Measurements from ENCODE around the gene ZNF581.

Gene ZNF581

DNA sequence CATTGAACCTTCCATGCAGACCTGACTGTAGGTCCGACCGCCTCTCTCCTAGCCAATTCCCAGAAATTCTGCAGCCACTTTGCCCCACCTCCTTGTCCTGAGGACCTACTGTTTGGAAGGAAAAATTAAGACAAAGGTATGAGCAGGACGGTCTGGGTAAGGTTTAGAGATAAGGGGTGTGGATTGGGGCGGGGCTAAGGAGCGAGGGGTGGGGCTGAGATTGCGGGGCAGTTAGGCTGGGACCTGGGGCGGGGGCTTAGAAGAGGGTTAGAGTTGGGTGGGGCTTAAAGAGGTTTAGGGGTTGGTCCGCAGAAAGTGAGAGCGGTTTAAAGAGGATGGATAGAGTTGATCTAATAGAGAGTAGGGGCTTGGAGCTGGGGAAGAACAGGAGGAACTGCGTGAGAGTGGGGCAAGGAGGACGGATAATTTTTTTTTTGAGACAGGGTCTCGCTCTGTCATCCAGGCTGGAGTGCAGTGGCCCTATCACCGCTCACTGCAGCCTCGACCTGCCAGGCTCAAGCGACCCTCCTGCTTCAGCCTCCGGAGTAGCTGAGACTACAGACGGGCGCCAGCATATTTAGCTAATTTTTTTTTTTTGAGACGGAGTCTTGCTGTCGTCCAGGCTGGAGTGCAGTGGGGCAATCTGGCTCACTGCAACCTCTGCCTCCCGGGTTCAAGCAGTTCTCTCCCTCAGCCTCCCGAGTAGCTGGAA is 39.7 kb upstream of the ZNF581 start:
- no peak for FAIRE-seq
- TF ChIP-seq, protein P1, sequence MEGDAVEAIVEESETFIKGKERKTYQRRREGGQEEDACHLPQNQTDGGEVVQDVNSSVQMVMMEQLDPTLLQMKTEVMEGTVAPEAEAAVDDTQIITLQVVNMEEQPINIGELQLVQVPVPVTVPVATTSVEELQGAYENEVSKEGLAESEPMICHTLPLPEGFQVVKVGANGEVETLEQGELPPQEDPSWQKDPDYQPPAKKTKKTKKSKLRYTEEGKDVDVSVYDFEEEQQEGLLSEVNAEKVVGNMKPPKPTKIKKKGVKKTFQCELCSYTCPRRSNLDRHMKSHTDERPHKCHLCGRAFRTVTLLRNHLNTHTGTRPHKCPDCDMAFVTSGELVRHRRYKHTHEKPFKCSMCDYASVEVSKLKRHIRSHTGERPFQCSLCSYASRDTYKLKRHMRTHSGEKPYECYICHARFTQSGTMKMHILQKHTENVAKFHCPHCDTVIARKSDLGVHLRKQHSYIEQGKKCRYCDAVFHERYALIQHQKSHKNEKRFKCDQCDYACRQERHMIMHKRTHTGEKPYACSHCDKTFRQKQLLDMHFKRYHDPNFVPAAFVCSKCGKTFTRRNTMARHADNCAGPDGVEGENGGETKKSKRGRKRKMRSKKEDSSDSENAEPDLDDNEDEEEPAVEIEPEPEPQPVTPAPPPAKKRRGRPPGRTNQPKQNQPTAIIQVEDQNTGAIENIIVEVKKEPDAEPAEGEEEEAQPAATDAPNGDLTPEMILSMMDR (IDR thresholded peaks at IDR 0.05; ENCODE audit: insufficient read depth, missing control alignments) = no peak
- DNase-seq (ENCODE audit: insufficient read length, low spot score) = no peak

- TF ChIP-seq, protein P1 (IDR thresholded peaks at IDR 0.05; ENCODE audit: insufficient read depth, missing control alignments) = no peak
- DNase-seq (ENCODE audit: insufficient read length, low spot score) = peak; percentile 76
- no peak for FAIRE-seq
These were observed 38.2 kb upstream of the ZNF581 start for GRCh38 chr19:55605207-55605636.

- FAIRE-seq (no peak), DNase-seq (ENCODE audit: insufficient read length, low spot score) (no peak)
- TF ChIP-seq, protein P1 (IDR thresholded peaks at IDR 0.05; ENCODE audit: insufficient read depth, missing control alignments) = peak; percentile 82
These were observed 37.6 kb upstream of the ZNF581 start, which contains the start of gene ZNF865 for GRCh38 chr19:55605637-55606470. ZNF865 (plus strand) TSS chr19:55605647; CDS start chr19:55613619, 7,972 bp downstream.

DNA sequence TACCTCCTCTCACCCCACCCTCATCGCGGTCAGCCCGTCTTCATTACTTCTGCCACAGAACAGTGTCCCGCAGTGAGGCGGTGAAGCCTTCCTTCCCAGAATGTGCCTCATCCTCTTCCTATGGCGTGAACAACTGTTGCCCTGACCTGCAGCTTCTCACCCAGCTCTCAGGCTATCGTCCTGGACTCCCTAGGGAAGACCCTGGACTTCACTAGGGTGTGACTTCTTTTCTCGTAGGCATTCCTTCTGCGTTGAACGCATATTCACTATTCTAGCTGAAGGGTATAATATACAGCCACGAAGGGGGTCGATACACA is 37.0 kb upstream of the ZNF581 start:
- TF ChIP-seq, protein P1 (IDR thresholded peaks at IDR 0.05; ENCODE audit: insufficient read depth, missing control alignments) = no peak
- DNase-seq (ENCODE audit: insufficient read length, low spot score) = no peak
- no peak for FAIRE-seq

DNA sequence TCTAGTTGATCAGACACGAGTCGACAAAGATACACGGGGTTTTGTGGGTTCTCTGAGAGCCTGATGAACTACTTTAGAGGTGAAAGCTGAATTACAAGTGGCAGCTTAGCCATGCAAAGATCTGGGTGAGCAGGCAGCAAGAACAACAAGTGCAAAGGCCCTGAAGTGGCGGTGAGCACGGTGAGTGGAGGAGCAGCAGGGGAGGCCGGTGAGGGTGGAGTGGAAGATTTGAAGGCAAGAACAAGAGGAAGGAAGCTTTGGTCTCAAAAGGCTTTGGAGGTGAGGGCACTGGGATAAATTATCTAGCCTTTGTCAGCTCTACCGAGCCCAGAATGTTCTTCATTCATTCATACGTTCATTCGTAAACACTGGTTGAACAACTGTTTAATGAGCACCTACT is 36.6 kb upstream of the ZNF581 start:
- DNase-seq (ENCODE audit: insufficient read length, low spot score) (no peak), FAIRE-seq (no peak)
- TF ChIP-seq, protein P1 (IDR thresholded peaks at IDR 0.05; ENCODE audit: insufficient read depth, missing control alignments) = no peak

DNA sequence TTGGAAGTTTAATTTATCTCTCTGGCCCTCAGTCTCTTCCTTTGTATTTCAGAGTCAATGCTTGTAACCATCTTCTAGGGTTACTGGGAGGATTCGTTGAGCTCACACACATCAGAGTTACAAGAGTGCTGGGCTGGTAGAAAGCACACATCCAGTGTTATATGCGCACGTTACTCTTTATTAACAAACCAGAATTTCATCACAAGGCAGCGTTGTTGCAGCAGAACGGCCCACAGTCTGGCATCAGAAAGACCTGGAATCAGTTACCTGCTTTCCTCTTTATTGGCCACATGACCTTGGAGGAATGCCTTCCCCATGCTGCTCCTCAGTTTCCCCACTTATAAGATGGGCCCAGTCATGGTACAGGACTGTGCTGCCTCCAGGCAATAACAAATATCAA is 34.1 kb upstream of the ZNF581 start:
- TF ChIP-seq, protein P1 (IDR thresholded peaks at IDR 0.05; ENCODE audit: insufficient read depth, missing control alignments) = no peak
- FAIRE-seq (no peak), DNase-seq (ENCODE audit: insufficient read length, low spot score) (no peak)

Data from D721Med (cell line).